Cardiac muscle cell (in vitro differentiated cells and primary cell): ENCODE results near the gene PKP4. TPM values are rescaled to one million over a fixed set of nuclear protein-coding genes. Genes with fewer than 3 reads are reported as not detected.

ENCODE experiments used
- DNase-seq, 2 donors: peaks; one replicate each; pipeline versions ENCODE4 v3.0.0 to v3.0.0-alpha.2; 2010 to 2017; ENCODE audit warnings: low read depth in 1 of 2, low spot score in 1 of 2
- H3K27ac ChIP-seq: fragments of 200-600 bp; sonication (generic); 2 replicates; pipeline ENCODE4 v1.5.1; 2016
- H3K27me3 ChIP-seq: fragments of 200-600 bp; sonication (generic); 2 replicates; pipeline ENCODE4 v1.6.0; 2016; ENCODE audit warnings: control low read depth
- H3K36me3 ChIP-seq: fragments of 200-600 bp; sonication (generic); 2 replicates; pipeline ENCODE4 v1.5.1; 2016; ENCODE audit warnings: control low read depth
- H3K4me1 ChIP-seq: fragments of 200-600 bp; sonication (generic); 2 replicates; pipeline ENCODE4 v1.8.1; 2017; ENCODE audit warnings: low read depth, mild to moderate bottlenecking, mixed run types
- H3K4me3 ChIP-seq: fragments of 200-600 bp; sonication (generic); 2 replicates; pipeline ENCODE4 v1.5.1; 2016; ENCODE audit warnings: mild to moderate bottlenecking
- H3K9me3 ChIP-seq: fragments of 200-600 bp; sonication (generic); 2 replicates; pipeline ENCODE4 v1.5.1; 2017; ENCODE audit warnings: low read depth, mild to moderate bottlenecking, control low read depth
- CTCF ChIP-seq: IDR thresholded peaks from 2 replicates; pipeline ENCODE4 v1.5.1; 2012; ENCODE audit warnings: low read depth, mild to moderate bottlenecking, low read length
- polyA plus RNA-seq: library from polyadenylated mRNA; unstranded; fragments of >200 nt; fragmentation: Nextera tagmentation; extraction: Ambion mirVana; gene quantifications from 2 replicates; pipeline ENCODE4 v1.2.1, GENCODE V29; 2016
- total RNA-seq: library from RNA; depleted of rRNA; stranded (reverse); fragments of >200 nt; gene quantifications from 2 replicates; pipeline ENCODE4 v1.2.3, GENCODE V29; 2016

PKP4 gene
- total and polyA plus RNA-seq, 2 experiments from 2014 or later: 7.2 to 73.1 TPM

DNA sequence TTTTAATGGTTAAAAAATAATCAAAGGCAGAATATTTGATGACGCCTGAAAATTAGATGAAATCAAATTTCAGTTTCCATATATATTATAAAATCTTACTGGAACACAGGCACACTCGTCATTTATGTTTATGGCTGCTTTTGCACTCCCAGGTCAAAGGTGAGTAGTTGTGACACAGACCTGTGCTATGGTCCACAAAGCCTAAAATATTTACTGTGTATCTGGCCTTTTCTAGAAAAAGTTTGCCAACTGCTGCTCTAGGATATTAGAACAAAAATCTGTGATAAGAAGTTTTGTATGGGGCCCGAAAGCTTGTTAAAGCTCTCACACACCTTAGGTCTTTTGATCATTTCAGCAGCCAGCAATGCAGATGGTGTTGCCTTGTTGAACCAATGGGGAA is 104.3 kb downstream of the PKP4 start:
- H3K27me3 ChIP-seq: no peaks in the 10 kb centered on the region
- no peaks in the 10 kb centered on the region for H3K36me3 ChIP-seq
- DNase-seq: no peak
- no peaks in the 10 kb centered on the region for H3K9me3 ChIP-seq
- H3K4me1 ChIP-seq: no peaks in the 10 kb centered on the region
- TF ChIP-seq CTCF: no peak
- no peak overlapping the region for H3K4me3 ChIP-seq
- no peak overlapping the region for H3K27ac ChIP-seq

DNA sequence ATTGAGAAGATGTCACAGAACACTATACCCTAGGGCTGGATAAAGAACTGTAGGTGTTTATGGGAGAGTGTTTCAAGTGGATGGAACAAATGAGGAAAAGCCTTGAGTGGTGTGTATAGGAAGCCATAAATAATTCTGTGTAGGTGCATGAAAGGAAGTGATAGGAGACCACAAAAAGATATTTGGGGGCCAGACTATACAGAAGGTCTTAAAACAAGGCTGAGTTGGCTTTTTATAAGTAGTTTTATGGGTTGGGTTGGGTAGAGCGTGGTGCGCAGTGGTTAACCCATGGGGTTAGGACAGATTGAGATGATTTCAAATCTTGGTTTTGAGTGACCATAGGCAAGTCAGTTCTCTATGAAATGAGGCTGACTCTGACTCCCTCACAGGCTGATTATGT is 110.5 kb downstream of the PKP4 start:
- Histone ChIP-seq H3K36me3 (no peaks in the 10 kb centered on the region), H3K27ac (no peak overlapping the region), H3K27me3 (no peaks in the 10 kb centered on the region), H3K4me1 (no peaks in the 10 kb centered on the region), H3K4me3 (no peak overlapping the region), H3K9me3 (no peaks in the 10 kb centered on the region)
- DNase-seq: no peak
- no peak for TF ChIP-seq CTCF

- Histone ChIP-seq H3K9me3 (no peaks in the 10 kb centered on the region), H3K36me3 (no peaks in the 10 kb centered on the region), H3K4me1 (no peaks in the 10 kb centered on the region), H3K27ac (no peak overlapping the region), H3K27me3 (no peaks in the 10 kb centered on the region), H3K4me3 (no peak overlapping the region)
- no peak for TF ChIP-seq CTCF
- DNase-seq: no peak
These were observed 112.5 kb downstream of the PKP4 start for GRCh38 chr2:158569284-158569683.

DNA sequence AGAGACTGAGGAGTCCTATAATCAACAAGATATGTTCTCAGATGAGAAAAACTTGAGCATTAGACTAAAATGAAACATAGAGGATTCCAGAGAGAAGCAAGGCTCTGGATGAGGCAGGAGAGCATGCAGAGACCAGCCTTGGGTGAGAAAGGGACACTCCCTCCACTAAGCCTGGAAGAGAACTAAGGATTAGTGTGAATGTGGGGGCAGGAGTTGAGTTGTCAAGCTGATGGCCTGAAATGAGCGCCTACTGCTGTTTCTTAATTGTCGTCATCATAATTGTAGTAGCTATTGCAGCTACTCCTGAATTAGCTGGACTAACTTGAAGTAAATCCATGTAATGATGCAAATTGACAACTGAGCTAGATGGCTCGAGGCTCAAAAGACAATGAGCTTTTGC is 114.1 kb downstream of the PKP4 start:
- TF ChIP-seq CTCF: no peak
- no peaks in the 10 kb centered on the region for H3K27me3 ChIP-seq
- no peak for DNase-seq

DNA sequence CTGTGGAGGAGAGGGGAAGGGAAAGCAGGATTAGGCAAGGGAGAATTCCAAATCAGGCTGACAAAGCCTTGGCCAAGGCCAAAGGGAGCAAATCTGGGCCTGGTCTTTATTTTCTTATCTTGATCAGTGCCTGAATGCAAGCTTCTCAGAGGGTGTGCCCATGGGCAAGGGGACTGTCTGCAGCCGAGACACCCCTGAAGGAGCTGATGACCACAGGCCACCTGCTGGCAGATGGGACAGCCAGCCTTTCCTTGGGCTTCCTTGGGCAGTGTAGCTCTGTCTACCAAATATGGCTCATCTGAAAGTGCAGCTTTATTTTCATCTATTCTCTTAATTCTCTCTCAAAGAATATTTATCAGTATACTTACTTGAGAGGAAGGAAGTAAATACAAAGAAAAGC is 117.0 kb downstream of the PKP4 start:
- TF ChIP-seq CTCF: no peak
- H3K27ac ChIP-seq: no peak overlapping the region
- no peak for DNase-seq
- no peaks in the 10 kb centered on the region for H3K4me1 ChIP-seq
- H3K36me3 ChIP-seq: no peaks in the 10 kb centered on the region
- H3K27me3 ChIP-seq: no peaks in the 10 kb centered on the region
- no peaks in the 10 kb centered on the region for H3K9me3 ChIP-seq
- no peak overlapping the region for H3K4me3 ChIP-seq

More for the DNA sequence above, 114.1 kb downstream of the PKP4 start:
- no peaks in the 10 kb centered on the region for H3K36me3 ChIP-seq
- no peaks in the 10 kb centered on the region for H3K4me1 ChIP-seq
- H3K9me3 ChIP-seq: no peaks in the 10 kb centered on the region
- no peak overlapping the region for H3K27ac ChIP-seq
- H3K4me3 ChIP-seq: no peak overlapping the region
